NCI-H146 (cell line): Measurements from ENCODE around the gene HSF2BP.
"Not testable (repeated sequence)": the region's sequence is repeated elsewhere in the genome, so short reads cannot be mapped to it uniquely, and the experiment has no call there.

Experiments
- DNase-seq: peaks from one replicate; lab custom pipeline; 2025; lab: John Stamatoyannopoulos, UW

HSF2BP gene

DNA sequence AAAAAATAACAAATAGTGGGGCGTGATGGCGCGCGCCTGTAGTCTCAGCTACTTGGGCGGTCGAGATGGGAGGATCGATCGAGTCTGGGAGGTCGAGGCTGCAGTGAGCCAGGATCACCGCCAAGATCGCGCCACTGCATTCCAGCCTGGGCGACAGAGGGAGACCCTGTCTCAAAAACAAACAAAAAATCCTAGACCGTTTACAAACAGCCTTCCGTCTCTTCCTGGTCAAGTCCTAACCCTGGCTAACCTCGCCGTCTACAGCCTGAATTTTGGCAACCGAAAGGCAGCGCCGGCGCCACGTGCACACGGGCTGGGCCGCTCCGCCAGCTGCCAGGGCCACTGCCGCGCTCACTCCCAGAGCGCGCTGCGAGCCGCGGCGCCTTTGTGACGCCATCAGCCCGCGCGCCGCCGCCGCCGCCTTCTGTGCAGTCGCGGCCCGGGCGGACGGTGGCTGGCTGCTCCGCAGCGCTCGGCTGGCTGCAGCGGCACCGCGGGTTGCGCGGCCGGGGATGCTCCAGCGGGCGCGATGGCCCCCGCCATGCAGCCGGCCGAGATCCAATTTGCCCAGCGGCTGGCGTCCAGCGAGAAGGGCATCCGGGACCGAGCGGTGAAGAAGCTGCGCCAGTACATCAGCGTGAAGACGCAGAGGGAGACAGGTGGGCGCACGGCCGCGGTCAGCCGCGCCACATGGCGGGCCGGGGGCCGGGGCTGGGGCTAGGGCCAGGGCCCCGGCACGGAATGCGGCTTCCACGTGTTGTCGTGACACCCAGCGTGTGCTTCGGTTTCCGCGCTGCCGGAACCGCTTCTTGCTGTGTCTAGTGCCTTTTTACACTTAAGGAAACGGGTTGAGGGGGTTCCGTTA, at the start of gene HSF2BP, which contains the start of gene RRP1B:
Gene HSF2BP, minus strand, starts transcription at position 353 of the 865 bp plus-strand sequence. CDS start 1,392 bp downstream, outside the sequence.
Gene RRP1B, plus strand, starts transcription at position 425 of the 865 bp plus-strand sequence. Its CDS starts 105 bp downstream, at position 530.
- DNase-seq = peak; percentile 73

DNA sequence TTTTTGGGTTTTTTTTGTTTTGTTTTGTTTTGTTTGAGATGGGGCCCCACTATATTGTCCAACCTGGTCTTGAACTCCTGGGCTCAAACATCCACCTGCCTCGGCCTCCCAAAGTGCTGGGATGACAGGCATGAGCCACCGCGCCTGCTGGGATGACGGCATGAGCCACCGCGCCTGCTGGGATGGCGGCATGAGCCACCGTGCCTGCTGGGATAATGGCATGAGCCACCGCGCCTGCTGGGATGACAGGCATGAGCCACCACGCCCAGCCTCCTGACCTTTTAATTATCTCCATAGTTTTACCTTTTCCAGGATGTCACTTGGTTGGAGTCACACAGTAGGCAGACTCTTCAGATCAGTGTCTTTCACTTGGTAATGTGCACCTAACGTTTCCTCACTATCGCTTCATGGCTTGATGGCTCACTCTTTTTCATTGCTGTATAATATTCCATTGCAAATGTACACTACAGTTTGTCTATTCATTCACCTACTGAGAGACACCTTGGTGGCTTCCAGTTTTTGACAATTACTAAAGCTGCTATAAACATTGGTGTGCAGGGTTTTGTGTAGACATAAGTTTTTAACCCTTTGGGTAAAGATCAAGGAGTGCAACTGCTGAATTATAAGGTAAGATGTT, 49.6 kb upstream of the HSF2BP start:
- peak; percentile 38 for DNase-seq

DNA sequence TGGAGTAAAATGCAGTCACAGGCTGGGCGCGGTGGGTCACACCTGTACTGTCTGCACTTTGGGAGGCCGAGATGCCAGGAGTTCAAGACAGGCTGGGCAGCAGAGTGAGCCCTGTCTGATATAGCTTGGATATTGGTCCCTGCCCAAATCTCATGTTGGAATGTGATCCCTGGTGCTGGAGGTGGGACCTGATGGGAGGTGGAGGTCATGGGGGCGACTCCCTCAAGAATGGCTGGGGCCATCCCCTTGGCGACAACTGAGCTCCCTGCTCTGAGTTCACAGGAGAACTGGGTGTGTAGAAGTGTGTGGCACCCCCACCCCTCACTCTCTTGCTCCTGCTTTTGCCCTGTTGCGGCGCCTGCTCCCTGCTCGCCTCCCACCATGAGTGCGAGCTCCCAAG, 48.2 kb upstream of the HSF2BP start:
- no peak for DNase-seq

DNA sequence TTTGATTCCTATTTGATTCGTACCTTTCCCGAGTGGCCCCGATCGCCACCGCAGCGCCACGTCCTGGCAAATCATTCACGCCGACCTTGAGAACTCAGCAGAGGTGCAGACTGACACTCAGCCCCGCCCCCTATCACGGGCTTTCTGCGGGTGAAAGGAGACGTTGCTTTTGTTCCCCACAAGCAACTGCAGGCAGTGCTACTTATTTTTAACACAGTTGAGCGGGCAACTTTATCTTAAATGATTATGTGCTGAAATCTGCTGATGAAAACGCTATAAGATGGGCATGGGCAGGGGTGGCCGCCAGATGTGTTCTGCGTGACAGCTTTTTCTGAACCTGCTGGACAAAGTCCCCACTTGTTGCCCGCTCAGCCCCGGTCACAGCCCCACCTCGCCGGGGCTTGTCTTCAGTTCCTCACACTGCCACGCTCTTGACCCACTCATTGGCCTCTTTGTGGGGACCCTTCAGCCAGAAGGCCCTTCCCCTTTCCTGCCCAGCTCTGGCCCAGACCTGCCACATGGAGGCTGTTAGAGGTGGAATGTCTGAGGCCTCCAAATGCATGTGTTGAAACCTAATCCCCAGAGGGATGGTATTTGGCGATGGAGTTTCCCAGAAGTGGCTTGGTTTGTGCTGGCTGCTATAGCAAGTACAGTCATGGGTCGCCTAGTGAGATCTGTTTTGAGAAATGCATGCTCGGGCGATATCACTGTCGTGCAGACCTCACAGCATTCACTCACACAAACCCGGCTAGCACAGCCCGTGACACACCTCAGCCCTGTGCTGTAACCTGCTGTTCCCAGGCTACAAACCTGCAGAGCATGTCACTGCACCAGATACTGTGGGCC, 44.0 kb upstream of the HSF2BP start:
- DNase-seq = no peak

DNA sequence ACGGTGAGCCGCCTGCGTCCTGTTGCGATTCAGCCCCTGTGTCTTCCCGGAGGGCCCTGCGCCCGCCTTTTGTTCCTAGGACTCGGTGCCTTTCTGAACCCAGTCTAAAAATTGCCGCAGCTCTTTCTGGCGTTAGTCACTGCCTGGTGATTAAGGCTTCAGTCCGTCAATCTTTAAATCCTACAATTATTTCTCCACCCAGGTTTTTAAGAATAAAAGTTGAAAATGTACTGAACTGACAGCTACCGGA, 43.4 kb upstream of the HSF2BP start:
- no peak for DNase-seq

DNA sequence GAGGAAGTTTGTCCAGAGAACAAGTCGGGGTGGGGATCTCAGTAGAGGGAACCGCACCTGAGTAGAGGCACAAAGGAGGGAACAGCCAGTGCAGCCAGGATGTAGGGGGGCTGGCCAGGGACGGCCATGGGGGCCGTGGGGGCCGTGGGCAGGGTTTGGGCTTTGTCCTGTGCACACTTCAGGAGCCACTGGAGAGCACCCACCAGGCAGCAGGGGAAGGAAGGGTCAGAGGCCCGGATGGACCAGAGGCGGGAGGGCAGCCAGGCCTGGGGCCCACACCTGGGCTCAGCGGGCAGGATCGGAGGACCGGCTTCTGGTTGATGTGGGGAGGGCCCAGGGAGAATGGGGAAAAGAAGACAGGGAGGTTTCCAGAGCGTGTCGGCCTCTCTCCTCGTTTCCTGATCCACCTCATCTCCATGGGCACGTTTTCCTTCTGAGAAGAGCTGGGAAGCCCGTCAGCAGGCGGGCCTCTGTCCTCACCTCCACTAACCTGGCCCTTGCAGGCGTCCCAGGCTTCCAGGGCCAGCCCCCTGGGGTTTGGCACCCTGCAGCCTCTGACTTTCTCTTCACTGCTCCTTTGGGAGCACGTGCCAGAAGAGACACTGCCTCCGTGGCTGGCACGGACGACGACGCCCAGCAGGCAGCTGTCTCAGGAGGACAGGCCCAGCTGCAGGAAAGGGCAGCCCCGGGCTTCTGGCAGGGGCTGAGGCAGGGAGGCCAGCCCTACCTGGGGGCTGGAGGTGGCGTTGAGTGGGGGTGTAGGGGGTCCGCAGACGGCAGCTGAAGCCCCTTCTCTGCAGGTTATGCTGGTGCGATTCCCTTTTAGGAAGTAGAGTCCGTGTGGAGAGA, 42.9 kb upstream of the HSF2BP start:
- DNase-seq = no peak

DNA sequence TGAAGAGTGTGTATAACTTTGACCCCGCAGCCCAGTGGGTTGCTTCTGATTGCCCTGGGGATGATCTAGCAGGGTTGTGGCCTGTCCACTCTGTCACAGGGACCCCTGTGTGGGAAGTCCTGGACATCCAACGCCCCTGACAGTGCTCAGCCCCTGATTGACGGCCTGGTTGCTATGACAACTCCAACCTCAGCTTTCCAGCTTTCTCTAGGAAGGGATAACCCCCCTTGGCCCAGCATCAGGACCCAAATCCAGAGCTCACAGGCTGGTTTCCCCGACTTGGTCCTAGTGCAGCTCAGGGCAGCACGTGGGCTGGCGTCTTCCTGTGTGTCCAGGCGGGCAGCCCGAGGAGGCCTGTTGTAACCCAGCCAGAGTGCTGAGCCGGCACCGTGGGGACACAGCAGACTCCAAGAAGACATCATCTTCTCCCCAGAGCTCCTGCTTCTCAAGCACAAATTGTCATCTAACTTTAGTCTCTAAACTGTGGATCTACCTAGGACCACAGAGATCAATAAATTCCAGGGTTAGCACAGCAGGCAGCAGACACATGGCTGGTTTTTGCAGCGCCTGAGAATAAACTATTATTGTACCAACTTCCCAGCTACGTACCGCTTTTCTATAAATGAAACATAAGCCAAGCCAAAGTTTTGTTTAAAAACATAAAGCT, 40.8 kb upstream of the HSF2BP start:
- no peak for DNase-seq

DNA sequence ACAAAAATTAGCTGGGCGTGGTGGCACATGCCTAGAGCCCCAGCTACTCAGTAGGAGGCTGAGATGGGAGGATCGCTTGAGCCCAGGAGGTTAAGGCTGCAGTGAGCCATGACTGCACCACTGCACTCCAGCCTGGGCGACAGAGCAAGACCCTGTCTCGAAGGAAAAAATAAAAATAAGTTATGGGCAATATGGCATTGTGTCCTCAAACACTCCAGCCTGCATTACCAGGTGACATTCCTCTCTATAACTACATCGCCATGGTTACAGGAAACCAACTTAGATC, 40.1 kb upstream of the HSF2BP start:
- not testable (repeated sequence) for DNase-seq

DNA sequence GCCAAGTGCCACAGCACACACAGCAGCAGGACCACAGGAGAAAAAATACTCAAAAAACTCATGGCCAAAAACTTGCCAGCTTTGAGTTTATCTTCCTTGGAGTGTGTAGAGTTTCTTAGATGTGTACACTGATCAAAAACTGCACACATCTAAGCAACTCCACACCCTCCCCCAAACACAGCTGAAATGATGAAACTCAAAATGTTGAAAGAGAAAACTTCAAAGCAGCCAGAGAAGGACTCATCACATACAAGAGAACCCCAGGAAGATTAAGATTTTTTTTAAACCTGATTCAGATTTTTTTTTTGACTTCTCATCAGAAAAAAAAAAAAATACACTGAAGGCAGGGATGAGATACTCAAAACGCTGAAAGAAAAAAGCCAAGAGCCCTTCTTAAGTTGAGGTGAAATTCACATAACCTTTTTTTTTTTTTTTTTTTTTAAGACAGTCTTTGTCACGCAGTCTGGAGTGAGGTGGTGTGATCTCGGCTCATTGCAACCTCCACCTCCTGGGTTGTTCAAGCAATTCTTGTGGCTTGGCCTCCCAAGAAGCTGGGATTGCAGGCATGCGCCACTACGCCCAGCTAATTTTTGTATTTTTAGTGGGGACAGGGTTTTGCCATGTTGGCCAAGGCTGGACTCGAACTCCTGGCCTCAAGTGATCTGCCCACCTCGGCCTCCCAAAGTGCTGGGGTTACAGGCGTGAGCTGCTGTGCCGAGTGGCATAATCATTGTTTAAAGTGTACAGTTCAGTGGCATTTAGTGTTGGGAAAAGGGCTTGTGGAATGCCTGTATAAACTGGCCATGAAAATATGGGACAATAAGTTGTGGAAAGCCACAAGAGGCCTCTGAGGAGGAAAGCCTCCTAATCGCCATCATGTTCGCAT, 38.7 kb upstream of the HSF2BP start:
- no peak for DNase-seq

DNA sequence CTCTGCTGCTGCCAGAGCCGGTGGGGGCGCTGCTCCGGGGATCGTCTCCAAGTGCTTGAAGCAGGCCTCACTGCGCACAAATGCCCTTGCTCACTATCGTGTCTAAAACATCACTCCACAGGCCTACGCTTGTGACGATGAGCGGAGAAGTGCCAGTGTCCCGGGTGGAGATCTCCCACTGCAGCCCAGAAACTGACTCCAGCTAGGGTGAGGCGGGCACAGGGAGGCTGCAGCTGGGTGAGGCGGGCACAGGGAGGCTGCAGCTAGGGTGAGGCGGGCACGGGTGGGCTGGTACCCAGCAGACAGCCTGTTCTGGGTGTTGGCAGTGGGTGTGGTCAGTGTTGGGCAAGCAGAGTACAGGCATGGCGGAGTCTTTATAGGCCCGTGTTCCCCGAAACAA, 36.9 kb upstream of the HSF2BP start:
- no peak for DNase-seq

DNA sequence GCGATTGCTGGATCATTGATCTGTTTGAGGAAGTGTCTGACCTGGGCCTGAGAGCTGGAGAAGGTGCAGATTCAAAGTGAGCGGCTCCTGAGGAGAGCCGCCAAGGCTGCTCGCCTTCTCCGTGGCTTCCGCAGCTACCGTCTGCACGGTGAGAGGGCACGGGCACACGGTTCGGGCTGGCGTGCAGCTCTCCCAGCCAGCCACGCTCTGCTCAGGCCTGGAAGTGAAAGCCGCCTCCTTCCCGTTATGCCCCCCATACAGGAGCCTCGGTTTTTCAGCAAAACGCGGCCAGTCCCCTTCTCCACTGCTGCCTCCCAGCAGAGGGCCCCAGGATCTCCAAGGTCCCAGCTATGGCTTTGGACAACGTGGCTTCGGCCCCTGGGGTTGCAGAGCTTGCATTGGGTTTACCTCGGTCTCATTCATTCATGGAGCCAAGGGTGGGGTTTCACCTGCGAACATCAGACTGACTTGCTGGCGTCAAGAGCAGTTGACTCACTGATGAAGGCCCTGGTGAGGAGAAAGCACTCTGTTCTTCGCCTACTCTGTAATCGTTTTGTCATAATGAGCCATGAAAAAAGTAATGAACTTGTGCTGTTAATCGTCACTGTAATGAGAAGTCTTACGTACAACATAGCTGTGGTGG, 35.3 kb upstream of the HSF2BP start:
- DNase-seq = no peak

DNA sequence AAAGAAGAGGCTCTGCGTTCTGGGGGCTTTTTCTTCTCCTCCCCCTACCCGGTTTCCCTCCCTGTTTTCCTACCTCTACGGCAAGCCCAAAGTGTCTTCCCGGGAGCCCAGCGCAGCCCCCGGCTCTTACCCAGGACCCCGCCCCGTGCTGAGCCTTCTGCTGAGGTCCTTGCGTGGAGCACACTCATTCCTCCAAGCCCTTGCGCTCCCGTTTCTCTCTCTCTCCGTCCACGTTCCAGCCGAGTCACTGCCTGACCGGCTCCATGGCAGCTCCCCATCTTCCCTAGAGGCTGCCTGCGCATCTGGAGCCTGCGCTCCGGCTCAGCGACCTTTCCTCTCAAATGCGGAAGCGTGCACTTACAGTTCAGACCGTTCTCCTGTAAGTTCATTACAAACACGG, 34.7 kb upstream of the HSF2BP start:
- DNase-seq = no peak

DNA sequence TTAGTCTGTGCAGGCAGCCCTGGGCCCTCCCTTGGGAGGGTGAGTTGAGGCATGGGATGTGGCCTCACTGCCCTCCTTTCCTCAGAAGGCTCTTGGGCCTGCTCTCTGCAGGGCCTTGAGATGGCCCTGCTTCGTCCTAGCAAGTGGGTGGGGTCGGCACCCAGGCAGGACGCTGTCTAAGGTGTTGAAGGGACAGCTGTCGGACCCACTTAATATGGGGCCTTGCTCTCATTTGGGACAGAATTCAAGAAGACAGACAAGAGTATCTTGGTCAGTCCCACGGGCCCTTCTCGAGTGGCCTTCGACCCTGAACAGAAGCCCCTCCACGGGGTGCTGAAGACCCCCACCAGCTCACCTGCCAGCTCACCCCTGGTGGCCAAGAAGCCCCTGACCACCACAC, 33.7 kb upstream of the HSF2BP start:
- DNase-seq = no peak

DNA sequence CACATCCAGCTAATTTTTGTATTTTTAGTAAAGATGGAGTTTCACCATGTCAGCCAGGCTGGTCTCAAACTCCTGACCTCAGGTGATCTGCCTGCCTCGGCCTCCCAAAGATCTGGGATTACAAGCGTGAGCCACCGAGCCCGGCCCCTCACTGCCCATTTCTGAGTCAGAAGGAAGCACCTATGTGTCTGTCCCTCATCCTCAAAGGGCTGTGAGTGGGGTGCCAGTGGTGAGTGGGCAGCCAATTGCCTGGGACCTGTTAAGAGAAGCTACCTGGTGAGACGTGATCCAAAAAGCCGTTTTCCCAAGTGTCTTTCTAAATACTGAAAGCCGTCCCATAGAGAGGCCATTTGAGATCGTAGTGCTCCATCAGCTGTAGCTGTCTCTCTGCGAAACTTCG, 32.5 kb upstream of the HSF2BP start:
- DNase-seq = no peak

DNA sequence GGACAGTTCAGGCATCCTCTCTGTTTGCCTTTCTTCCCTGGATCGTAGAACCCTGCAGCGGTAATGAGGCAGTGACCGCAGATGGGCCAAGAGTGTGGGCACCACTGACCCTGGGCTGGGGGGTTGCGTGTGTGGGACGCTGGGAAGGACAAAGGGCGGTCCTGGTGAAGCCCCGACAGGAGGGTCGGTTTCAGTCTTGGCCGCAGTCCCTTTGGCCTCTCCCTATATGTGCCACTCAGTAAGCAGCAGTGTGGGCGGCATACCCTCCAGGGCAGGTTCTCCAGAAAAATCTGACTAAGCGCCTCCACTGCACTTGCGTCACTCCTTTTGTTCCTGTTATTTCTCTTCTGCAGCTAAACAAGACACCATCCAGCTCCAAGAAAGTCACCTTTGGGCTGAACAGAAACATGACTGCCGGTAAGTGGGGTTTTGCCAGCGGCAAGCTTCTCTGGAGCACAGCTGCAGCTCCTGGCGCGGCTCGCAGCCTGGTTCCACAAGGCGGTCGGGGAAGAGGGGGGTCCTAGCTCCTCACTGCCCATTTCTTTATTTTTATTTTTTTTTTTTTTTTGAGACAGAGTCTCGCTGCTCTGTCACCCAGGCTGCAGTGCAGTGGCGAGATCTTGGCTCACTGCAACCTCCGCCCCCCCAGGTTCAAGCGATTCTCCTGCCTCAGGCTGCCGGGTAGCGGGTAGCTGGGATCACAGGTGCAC, 32.0 kb upstream of the HSF2BP start:
- DNase-seq = no peak

DNA sequence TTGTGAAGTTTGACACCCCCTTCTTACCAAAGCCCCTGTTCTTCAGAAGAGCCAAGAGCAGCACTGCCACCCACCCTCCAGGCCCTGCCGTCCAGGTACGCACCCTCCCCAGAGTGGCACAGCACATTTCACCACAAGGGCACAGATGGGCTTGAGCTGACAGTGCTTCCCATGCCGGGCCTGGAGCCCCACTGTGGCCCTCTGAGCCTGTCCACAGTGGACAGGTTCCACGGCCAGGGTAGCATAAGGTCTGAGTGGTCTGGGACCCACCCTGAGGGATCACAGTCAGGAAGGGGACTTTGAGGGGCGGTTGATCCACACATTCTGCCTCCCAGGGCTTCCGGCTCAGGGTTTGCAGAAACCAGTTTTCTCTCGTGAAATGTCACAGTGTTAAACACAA, 31.1 kb upstream of the HSF2BP start:
- no peak for DNase-seq

DNA sequence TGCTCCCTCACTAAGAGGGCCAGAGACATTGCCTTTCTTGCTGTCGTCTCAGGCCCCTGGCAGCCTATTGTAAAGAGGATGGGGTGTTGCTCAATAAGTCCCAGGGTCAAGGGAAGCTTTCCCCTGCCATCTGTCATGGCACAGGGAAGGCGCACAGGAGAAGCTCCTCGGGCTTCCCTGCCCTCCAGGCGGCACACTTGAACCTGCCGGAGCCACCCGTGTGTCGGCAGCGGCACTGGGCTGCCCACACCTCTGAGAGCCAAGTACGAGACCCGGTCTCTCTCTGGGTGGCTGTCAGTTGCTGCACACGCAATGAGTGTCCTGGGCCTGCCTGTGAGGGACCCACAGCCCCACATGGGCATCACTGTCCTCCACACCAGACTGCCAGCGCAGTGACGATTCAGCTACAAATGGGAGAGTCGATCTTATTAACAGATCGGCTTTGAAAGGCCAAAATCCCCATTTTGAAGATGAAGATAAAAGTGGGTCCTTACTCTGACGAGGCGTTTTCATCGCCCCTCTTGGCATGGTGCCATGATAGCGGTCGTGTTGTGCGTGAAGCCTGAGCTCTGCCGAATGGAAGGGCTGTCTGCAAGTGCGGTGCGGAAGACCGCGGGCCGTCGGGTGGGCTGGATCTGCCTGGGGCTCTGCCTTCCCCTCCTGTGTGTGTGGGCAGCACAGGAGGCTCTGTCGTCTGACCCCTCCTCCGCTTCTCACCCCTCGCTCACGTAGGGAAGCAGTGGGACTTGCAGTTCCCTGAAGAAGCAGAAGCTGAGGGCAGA, 30.5 kb upstream of the HSF2BP start:
- no peak for DNase-seq

DNA sequence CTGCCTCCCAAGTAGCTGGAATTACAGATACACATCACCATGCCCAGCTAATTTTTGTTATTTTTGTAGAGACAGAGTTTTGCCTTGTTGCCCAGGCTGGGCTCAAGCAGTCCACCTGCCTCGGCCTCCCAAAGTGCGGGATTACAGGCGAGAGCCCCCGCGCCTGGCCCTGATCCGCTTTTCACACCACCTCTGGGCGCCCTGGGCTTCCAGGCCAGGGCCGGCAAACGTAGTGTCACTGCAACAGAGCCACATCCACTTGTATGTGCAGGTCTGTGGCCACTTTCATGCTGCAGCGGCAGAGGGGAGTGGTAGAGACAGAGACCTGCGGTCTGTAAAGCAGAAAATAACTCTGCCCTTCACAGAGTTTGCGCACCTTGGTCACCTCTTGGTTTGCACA, 29.6 kb upstream of the HSF2BP start:
- DNase-seq = no peak
